AG09319 (cell line): ENCODE measurements around the gene C5.

Source experiments
- DNase-seq: peaks from one replicate; pipeline ENCODE4 v3.0.0-alpha.2; 2010; ENCODE audit warnings: low read depth; ENCODE audit errors: extremely low read depth
- TF ChIP-seq, protein P1 (sequence below): IDR thresholded peaks from 2 replicates; pipeline ENCODE4 v1.5.1; 2011; ENCODE audit warnings: low read depth, mild to moderate bottlenecking, inconsistent platforms, low read length, moderate library complexity

C5 gene

DNA sequence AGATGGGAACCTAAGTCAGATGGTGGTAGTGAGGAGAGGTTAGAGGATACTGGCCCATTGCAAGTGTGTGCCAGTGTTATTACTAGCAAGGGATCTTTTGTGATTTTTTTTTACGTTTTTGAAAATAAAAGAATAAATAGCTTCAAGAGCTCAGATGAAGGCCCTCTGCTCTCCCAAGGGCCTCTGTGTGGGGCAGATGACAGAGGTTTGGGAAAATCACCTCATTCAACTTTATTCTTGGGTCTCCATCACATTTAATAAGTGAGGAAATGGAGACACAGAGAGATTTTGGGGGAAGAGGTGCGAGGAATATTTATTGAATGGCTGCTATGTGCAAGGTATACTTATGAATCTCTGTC is 113.3 kb downstream of the C5 start:
- DNase-seq: no peak
- TF ChIP-seq, protein P1, sequence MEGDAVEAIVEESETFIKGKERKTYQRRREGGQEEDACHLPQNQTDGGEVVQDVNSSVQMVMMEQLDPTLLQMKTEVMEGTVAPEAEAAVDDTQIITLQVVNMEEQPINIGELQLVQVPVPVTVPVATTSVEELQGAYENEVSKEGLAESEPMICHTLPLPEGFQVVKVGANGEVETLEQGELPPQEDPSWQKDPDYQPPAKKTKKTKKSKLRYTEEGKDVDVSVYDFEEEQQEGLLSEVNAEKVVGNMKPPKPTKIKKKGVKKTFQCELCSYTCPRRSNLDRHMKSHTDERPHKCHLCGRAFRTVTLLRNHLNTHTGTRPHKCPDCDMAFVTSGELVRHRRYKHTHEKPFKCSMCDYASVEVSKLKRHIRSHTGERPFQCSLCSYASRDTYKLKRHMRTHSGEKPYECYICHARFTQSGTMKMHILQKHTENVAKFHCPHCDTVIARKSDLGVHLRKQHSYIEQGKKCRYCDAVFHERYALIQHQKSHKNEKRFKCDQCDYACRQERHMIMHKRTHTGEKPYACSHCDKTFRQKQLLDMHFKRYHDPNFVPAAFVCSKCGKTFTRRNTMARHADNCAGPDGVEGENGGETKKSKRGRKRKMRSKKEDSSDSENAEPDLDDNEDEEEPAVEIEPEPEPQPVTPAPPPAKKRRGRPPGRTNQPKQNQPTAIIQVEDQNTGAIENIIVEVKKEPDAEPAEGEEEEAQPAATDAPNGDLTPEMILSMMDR: no peak

DNA sequence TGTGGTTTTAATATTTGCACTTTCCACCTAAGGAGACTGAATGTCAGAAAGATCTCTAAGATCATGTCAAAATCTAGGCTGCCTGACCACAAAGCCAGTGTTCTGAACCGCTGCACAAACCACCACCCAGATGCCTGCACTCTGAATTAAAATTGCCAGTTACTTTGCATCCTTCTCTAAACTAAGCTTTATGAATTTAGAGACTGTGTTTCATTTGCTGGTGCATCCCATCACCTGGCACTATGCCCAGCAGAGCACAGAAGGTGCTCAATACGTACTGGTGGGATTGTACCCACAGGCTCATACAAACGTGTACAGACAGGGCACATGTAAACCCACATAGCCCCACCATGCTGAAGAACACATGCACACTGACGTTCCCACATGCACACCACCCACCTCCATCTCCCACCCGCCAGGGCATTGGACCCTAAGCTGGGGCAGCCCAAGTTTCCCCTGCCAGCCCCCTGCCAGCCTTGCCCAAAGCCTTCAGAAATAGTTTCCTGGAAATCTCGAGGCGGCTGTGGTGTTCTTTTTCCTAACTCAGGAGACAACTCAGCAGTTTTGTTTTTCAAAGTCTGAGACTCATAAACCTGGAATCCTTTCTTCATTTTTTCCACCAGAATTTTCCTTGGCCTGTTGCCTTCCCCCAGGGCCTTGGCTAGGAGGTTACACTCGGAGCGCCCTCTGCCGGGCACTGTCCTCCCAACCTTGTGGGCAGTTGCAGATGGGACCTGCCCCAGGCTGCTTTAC is 113.9 kb downstream of the C5 start:
- TF ChIP-seq, protein P1: peak; percentile 95
- DNase-seq: peak; percentile 90

DNA sequence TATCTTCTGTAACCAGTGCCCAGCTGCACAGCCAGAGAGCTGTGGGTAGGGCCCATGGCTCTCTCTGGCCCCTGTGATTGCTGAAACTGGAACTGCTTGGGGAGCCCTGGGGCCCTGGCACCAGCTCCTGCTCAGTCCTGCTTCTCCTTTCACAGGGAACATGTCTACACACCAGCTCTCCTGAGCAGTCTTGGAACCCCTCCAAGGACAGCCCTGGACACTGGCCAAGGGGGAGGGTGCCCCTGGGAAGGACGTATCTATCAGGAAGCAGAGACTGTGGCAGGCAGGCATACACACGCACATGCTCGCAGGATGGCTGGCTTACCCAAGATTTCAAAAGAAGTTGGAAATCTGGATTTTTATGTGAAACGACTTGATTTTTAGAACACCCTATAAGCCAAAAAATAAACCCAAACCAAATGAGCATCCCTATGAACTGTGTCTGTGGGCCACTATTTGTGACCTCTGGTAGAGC is 114.7 kb downstream of the C5 start:
- TF ChIP-seq, protein P1: no peak
- peak; percentile 87 for DNase-seq

- DNase-seq: no peak
- TF ChIP-seq, protein P1: no peak
Observed at GRCh38 chr9:120934281-120934680, 115.8 kb downstream of the C5 start.

DNA sequence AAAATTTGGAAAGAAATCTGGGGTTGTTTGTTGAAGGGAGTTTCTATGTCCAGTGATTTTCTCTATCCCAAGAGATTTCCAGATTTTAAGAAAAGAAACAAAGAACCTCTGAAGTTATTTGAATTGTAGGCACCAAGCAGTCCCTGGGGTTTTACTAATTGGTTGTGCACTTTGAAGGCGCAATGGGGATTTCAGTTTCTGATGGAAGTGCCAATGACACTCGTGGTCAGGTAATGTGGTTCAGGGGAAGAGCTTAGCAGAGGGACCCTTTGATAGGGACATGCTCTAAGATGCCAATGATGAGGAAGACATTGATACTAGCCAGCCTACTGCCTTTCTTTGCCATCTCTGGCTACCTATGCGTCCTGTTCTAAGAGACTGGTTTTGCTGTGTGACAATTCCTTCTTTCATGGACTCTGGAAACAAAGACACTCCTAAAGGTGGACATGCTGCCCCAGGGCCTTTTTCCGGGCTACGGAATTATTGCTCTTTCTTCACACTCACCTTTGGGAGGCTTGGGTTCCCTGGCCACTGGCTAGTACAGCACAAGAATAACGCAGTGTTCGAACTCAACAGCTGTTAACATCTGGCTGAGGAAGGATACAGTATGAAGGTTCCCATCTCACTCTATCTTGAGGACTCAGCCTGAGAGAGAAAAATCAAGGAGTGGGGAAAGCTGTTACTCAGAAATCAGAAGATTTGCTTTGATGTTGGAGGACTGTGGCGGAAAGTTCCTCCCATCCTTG is 116.6 kb downstream of the C5 start:
- no peak for DNase-seq
- TF ChIP-seq, protein P1: no peak

- no peak for DNase-seq
- TF ChIP-seq, protein P1: no peak
Observed at GRCh38 chr9:120932086-120932823, 117.8 kb downstream of the C5 start.
